Activated T-helper 2 cell treated with anti-CD3 and anti-CD28 coated beads, Interferon-gamma antibody, Interleukin-2, Interleukin-4, amounts not matched to agents 10 μg/mL and 5 μg/mL and 100 μg/mL, durations not matched to agents 14 hours and 24 hours and 36 hours (primary cell): ENCODE measurements around the gene RPS5. TPM values are rescaled to one million over a fixed set of nuclear protein-coding genes. Genes with fewer than 3 reads are reported as not detected.
A peak's percentile ranks its signal among the peaks of the same experiment; 100 is the strongest.

ENCODE experiments used
- DNase-seq: peaks from one replicate; pipeline ENCODE4 v3.0.0; 2021; ENCODE audit warnings: low spot score
- H3K27ac Mint-ChIP-seq: one replicate; pipeline ENCODE4 v1.8.0; 2021; ENCODE audit warnings: mixed read lengths
- H3K27me3 Mint-ChIP-seq: one replicate; pipeline ENCODE4 v1.8.0; 2021; ENCODE audit warnings: low read depth, mixed read lengths
- H3K36me3 Mint-ChIP-seq: one replicate; pipeline ENCODE4 v1.8.0; 2021; ENCODE audit warnings: low read depth, mixed read lengths
- H3K4me1 Mint-ChIP-seq: one replicate; pipeline ENCODE4 v1.8.0; 2021; ENCODE audit warnings: low read depth, mixed read lengths
- H3K4me3 Mint-ChIP-seq: one replicate; pipeline ENCODE4 v1.8.0; 2021; ENCODE audit warnings: low read depth, mild to moderate bottlenecking, moderate library complexity, mixed read lengths
- H3K9me3 Mint-ChIP-seq: one replicate; pipeline ENCODE4 v1.8.0; 2021; ENCODE audit warnings: mixed read lengths
- intact Hi-C: fragments of 100-400 bp; cut with micrococcal nuclease; formaldehyde crosslinking; loops from one replicate; pipeline ENCODE4 v1.15.1; 2023
- total RNA-seq: library from RNA; stranded (reverse); gene quantifications from 2 replicates; pipeline ENCODE4 v1.2.3, GENCODE V29; 2022

Gene RPS5
- total RNA-seq, 1 donor from 2014 or later, result 1,217 TPM

- no peak for DNase-seq
- Mint-ChIP-seq H3K9me3 (no peaks in the 10 kb centered on the region), H3K4me1 (peaks cover 28% of the 10 kb centered on the region), H3K27me3 (no peaks in the 10 kb centered on the region), H3K27ac (peak overlapping the region; percentile 46), H3K36me3 (peaks cover 11% of the 10 kb centered on the region), H3K4me3 (peak overlapping the region; percentile 58)
- intact Hi-C loops, result loop anchor here (10.0 kb wide), 1 partner anchor 158 kb away; the partner anchor contains the start of gene ZNF544
Measured at GRCh38 chr19:58382997-58383603, 4.0 kb upstream of the RPS5 start.

GRCh38 chr19:58385313-58385890, 1.7 kb upstream of the RPS5 start:
- peaks cover 30% of the 10 kb centered on the region for H3K4me1 Mint-ChIP-seq
- peak overlapping the region; percentile 94 for H3K27ac Mint-ChIP-seq
- intact Hi-C loops, result loop anchor here (10.0 kb wide), 1 partner anchor 161 kb away; the partner anchor contains the start of gene ZNF544
- DNase-seq, result no peak
- H3K36me3 Mint-ChIP-seq, result peaks cover 30% of the 10 kb centered on the region
- no peaks in the 10 kb centered on the region for H3K9me3 Mint-ChIP-seq
- no peaks in the 10 kb centered on the region for H3K27me3 Mint-ChIP-seq
- peak overlapping the region; percentile 96 for H3K4me3 Mint-ChIP-seq

- no peaks in the 10 kb centered on the region for H3K9me3 Mint-ChIP-seq
- peaks cover 36% of the 10 kb centered on the region for H3K36me3 Mint-ChIP-seq
- H3K4me1 Mint-ChIP-seq, result peaks cover 30% of the 10 kb centered on the region
Measured at GRCh38 chr19:58385891-58386575, 1.0 kb upstream of the RPS5 start.

GRCh38 chr19:58387338-58388174, 487 bp downstream of the RPS5 start:
- H3K36me3 Mint-ChIP-seq, result peaks cover 45% of the 10 kb centered on the region
- no peaks in the 10 kb centered on the region for H3K27me3 Mint-ChIP-seq
- peak overlapping the region; percentile 96 for H3K4me3 Mint-ChIP-seq
- H3K27ac Mint-ChIP-seq, result peak overlapping the region; percentile 94
- no peak for DNase-seq
- intact Hi-C loops, result loop anchor here (1.0 to 10.0 kb wide), 5 partner anchors 21 to 205 kb away; partner anchors contain the start of genes ZBTB45, ZNF274, ZNF324B and ZNF544
- H3K4me1 Mint-ChIP-seq, result peaks cover 24% of the 10 kb centered on the region
- no peaks in the 10 kb centered on the region for H3K9me3 Mint-ChIP-seq

More at GRCh38 chr19:58385891-58386575, 1.0 kb upstream of the RPS5 start:
- intact Hi-C loops, result loop anchor here (2.0 to 10.0 kb wide), 3 partner anchors 133 to 203 kb away; partner anchors contain the start of genes ZBTB45, ZNF274 and ZNF544
- Mint-ChIP-seq H3K27me3 (no peaks in the 10 kb centered on the region), H3K27ac (peak overlapping the region; percentile 94), H3K4me3 (peak overlapping the region; percentile 96)
- DNase-seq, result no peak

GRCh38 chr19:58388175-58388526, 1.1 kb downstream of the RPS5 start:
- peaks cover 22% of the 10 kb centered on the region for H3K4me1 Mint-ChIP-seq
- intact Hi-C loops, result loop anchor here (10.0 kb wide), 1 partner anchor 163 kb away; the partner anchor contains the start of gene ZNF544
- peak overlapping the region; percentile 96 for H3K4me3 Mint-ChIP-seq
- H3K27me3 Mint-ChIP-seq, result no peaks in the 10 kb centered on the region
- no peak for DNase-seq
- H3K36me3 Mint-ChIP-seq, result peaks cover 50% of the 10 kb centered on the region
- no peaks in the 10 kb centered on the region for H3K9me3 Mint-ChIP-seq
- peak overlapping the region; percentile 94 for H3K27ac Mint-ChIP-seq

GRCh38 chr19:58392945-58393724, 6.1 kb downstream of the RPS5 start:
- peak overlapping the region; percentile 26 for H3K27ac Mint-ChIP-seq
- intact Hi-C loops, result no loop called here
- H3K9me3 Mint-ChIP-seq, result no peaks in the 10 kb centered on the region
- H3K27me3 Mint-ChIP-seq, result peaks cover 5% of the 10 kb centered on the region
- H3K4me3 Mint-ChIP-seq, result no peak overlapping the region
- peaks cover 12% of the 10 kb centered on the region for H3K4me1 Mint-ChIP-seq
- peaks cover 69% of the 10 kb centered on the region for H3K36me3 Mint-ChIP-seq
- no peak for DNase-seq

GRCh38 chr19:58393725-58394033, 6.6 kb downstream of the RPS5 start:
- intact Hi-C loops, result no loop called here
- Mint-ChIP-seq H3K27ac (no peak overlapping the region), H3K27me3 (peaks cover 5% of the 10 kb centered on the region), H3K4me1 (peaks cover 9% of the 10 kb centered on the region), H3K4me3 (no peak overlapping the region), H3K9me3 (no peaks in the 10 kb centered on the region), H3K36me3 (peaks cover 64% of the 10 kb centered on the region)
- DNase-seq, result no peak

GRCh38 chr19:58394821-58395219, 7.8 kb downstream of the RPS5 start:
- DNase-seq, result no peak
- Mint-ChIP-seq H3K9me3 (no peaks in the 10 kb centered on the region), H3K36me3 (peaks cover 55% of the 10 kb centered on the region), H3K4me1 (peaks cover 2% of the 10 kb centered on the region), H3K4me3 (no peak overlapping the region), H3K27ac (no peak overlapping the region), H3K27me3 (peaks cover 5% of the 10 kb centered on the region)
- intact Hi-C loops, result no loop called here

GRCh38 chr19:58395220-58395978, 8.3 kb downstream of the RPS5 start, which contains the start of gene RNF225:
Gene RNF225, plus strand, starts transcription at chr19:58395656. Its CDS starts 434 bp downstream, at chr19:58396090.
- intact Hi-C loops, result no loop called here

GRCh38 chr19:58395979-58396627, 9.0 kb downstream of the RPS5 start:
- H3K4me1 Mint-ChIP-seq, result peaks cover 5% of the 10 kb centered on the region
- no peaks in the 10 kb centered on the region for H3K9me3 Mint-ChIP-seq
- H3K27ac Mint-ChIP-seq, result no peak overlapping the region
- DNase-seq, result no peak
- H3K27me3 Mint-ChIP-seq, result peaks cover 5% of the 10 kb centered on the region
- peaks cover 44% of the 10 kb centered on the region for H3K36me3 Mint-ChIP-seq
- no peak overlapping the region for H3K4me3 Mint-ChIP-seq
- intact Hi-C loops, result no loop called here

More at GRCh38 chr19:58395220-58395978, 8.3 kb downstream of the RPS5 start, which contains the start of gene RNF225:
- Mint-ChIP-seq H3K36me3 (peaks cover 51% of the 10 kb centered on the region), H3K27me3 (peaks cover 5% of the 10 kb centered on the region), H3K27ac (no peak within 1 kb of the TSS), H3K9me3 (no peaks in the 10 kb centered on the region), H3K4me3 (no peak within 1 kb of the TSS), H3K4me1 (peaks cover 2% of the 10 kb centered on the region)
- DNase-seq, result no peak
